LNCaP clone FGC (cell line): ENCODE data around the gene PDK1.
A peak's percentile ranks its signal among the peaks of the same experiment; 100 is the strongest.

Source experiments
- DNase-seq: peaks from one replicate; pipeline ENCODE4 v3.0.0-alpha.2; 2011; ENCODE audit warnings: low read depth
- H3K4me3 ChIP-seq: 2 replicates; pipeline ENCODE4 v1.5.1; 2011; ENCODE audit warnings: mild to moderate bottlenecking, low read depth, low read length, control low read depth
- TF ChIP-seq, protein P1 (sequence below): IDR thresholded peaks from 2 replicates; pipeline ENCODE4 v1.5.1; 2012; ENCODE audit warnings: mild to moderate bottlenecking; ENCODE audit not compliant: control insufficient read depth, insufficient read depth; ENCODE audit errors: extremely low read depth

Gene PDK1

DNA sequence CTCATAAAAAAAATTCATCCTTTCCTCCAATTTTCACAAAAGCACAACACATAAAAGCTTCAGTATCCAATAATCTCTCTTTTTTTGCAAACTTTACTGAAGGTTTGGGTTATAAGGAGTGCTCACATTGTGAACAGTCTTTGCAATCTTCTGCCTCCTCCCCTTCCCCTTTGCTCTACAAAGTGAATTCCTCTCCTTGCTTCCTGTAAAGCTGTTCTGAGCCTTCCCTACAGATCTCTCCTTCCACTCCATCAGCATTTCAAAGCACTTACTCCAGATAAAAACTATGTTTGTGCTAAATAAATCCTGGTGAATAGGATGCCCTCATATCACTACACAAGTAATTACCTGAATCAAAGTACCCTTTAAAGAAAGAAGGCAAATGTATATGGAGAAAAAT lies 4.6 kb upstream of the PDK1 start:
- no peak for DNase-seq
- no peak overlapping the region for H3K4me3 ChIP-seq

DNA sequence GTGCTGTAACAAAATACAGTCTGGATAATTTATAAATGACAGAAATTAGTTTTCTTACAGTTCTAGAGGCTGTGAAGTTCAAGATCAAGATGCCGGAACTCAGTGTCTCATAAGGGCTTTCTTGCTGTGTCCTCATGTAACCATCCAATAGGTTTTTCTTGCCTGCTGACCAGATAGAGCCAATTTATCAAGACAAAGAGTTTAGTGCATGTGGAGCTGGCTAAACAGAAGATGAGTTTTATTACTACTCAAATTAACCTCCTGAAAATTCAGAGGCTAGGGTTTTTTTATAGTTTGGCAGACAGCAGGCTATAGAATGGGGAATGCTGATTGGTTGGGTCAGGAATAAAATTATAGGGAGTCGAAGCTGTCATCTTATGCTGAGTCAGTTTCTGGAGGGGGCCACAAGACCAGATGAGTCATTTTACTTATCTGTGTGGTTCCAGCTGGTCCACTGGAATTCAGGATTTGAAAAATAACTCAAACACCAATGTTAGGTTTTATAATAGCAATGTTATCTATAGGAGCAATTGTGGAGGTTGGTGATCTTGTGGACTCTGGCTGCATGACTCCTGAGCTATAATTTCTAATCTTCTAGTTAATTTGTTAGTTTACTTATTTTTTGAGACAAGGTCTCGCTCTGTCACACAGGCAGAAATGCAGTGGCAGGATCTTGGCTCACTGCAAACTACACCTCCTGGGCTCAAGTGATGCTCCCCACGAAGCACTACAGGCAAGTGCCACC lies 3.2 kb upstream of the PDK1 start:
- no peak overlapping the region for H3K4me3 ChIP-seq
- TF ChIP-seq, protein P1, sequence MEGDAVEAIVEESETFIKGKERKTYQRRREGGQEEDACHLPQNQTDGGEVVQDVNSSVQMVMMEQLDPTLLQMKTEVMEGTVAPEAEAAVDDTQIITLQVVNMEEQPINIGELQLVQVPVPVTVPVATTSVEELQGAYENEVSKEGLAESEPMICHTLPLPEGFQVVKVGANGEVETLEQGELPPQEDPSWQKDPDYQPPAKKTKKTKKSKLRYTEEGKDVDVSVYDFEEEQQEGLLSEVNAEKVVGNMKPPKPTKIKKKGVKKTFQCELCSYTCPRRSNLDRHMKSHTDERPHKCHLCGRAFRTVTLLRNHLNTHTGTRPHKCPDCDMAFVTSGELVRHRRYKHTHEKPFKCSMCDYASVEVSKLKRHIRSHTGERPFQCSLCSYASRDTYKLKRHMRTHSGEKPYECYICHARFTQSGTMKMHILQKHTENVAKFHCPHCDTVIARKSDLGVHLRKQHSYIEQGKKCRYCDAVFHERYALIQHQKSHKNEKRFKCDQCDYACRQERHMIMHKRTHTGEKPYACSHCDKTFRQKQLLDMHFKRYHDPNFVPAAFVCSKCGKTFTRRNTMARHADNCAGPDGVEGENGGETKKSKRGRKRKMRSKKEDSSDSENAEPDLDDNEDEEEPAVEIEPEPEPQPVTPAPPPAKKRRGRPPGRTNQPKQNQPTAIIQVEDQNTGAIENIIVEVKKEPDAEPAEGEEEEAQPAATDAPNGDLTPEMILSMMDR = no peak
- DNase-seq = no peak

More for the DNA sequence above, 4.6 kb upstream of the PDK1 start:
- TF ChIP-seq, protein P1 = no peak

DNA sequence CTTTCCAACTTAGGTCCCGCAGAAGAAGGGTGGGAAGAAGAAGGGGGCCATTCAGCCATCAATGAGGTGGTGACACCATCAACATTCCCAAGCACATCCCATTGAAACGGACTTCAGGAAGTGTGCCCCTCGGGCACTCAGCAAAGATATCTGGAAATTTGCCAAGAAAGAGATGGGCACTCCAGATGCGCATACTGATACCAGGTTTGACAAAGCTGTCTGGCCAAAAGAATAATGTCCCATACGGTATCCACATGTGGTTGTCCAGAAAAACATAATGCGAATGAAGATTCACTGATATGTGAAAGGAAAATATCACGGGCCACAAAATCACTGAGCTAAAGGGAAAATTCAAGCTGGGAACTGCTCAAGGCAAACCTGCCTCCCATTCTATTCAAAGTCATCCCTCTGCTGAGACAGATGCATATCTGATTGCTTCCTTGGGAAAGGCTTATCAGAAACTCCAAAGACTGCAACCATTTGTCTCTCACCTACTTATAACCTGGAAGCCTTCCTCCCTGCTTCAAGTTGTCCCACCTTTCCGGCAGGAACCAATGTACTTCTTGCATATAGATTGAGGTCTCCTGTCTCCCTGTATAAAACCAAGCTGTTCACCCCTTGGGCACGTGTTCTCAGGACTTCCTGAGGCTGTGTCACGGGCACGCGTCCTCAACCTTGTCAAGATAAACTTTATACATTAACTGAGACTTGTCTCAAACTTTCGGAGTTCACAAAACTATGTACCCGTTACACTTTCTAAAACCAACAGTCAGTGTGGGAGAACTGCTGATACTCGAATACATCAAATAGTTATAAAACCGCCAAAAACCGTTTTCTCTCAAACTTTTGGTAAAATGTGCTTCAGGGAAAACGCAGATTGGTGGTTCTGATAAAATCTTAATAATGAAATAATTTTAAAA lies 1.3 kb upstream of the PDK1 start:
- H3K4me3 ChIP-seq = peak overlapping the region; percentile 67
- DNase-seq = no peak
- TF ChIP-seq, protein P1 = no peak

DNA sequence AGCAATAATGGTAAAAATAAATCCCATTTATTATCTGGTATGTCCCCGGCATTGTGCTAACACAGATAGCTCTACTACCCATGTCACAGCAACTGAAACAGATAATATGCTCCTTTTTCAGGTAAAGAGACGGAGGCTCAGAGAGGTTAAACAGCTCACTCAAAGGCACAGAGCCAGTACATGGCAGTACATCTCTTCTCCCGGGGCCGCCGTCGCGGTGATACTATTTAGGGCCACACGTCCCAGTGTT lies 693 bp upstream of the PDK1 start:
- no peak for DNase-seq
- TF ChIP-seq, protein P1 = no peak
- H3K4me3 ChIP-seq = peak overlapping the region; percentile 67

DNA sequence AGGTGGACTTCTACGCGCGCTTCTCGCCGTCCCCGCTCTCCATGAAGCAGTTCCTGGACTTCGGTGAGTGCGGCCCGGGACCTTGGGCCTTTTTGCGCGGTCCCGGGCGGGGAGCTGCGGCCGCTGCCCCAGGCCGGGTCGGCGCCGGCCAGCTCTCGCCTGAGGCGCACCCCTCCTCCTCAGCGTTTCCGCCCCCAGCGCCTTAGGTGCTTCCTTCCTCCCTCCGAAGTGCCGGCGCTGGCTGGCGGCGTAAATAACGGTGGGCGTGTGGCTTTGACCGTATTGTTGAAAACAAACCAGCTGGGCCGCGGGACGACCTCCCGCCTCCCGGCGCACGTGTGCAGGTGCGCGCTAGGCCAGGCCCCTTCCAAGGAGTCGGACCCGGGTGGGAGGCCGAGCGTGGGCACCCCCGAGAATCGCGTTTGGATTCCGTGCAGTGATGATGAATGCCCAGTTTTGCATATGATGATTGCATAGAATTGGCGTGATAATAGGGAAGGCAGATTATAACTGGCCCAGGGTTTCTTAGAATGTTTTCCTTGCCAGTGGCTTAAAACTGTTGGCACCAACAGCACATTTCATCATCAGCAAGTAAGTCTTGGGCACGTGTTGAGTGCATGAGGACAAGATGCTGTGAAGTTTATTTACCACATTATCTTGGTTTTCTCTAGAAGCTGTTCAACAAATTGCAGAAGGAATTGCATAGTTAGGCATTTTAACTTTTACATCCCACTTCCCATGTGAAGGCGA lies 569 bp downstream of the PDK1 start:
- DNase-seq = no peak
- TF ChIP-seq, protein P1 = no peak
- H3K4me3 ChIP-seq = peak overlapping the region; percentile 67

DNA sequence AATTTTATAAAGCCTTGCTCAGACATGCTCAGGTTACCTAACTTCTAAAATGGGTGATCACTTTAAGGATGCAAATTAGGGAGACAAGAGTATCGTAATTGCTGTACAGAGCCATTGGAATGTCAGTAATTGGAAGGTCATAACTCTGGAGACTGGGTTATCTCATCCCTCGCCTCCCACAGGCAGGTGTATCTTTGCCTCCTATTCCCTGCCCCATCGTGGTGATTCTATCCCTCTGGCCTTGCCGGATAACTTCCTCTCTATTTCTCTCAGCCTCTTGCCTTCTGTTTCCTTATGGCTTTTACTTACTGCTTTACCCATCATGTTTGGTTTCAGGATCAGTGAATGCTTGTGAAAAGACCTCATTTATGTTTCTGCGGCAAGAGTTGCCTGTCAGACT lies 2.5 kb downstream of the PDK1 start:
- peak overlapping the region; percentile 67 for H3K4me3 ChIP-seq
- no peak for DNase-seq
- TF ChIP-seq, protein P1 = no peak
